Activated CD8-positive, alpha-beta T cell treated with anti-CD3 and anti-CD28 coated beads, Interleukin-2, amount 10 ng/mL, durations not matched to agents 7 days and 5 days (primary cell): ENCODE results near the gene CDHR3. TPM values are rescaled to one million over a fixed set of nuclear protein-coding genes. Genes with fewer than 3 reads are reported as not detected.

ENCODE experiments used
- ATAC-seq: fragments of 150-1000 bp; cut with Tn5 transposase; one replicate; pipeline ENCODE4 v1.10.0; 2021; ENCODE audit warnings: moderate library complexity
- CTCF ChIA-PET: fragments of 350-600 bp; sonication (Branson Sonifier 250); formaldehyde crosslinking; loops from one replicate; lab custom pipeline; 2021; ENCODE audit warnings: antibody characterized with exemption; lab: Charles Lee
- POLR2A ChIA-PET: fragments of 350-600 bp; sonication (Branson Sonifier 250); formaldehyde crosslinking; loops from one replicate; lab custom pipeline; 2021; ENCODE audit warnings: antibody characterized with exemption; lab: Charles Lee
- DNase-seq: peaks from one replicate; pipeline ENCODE4 v3.0.0-alpha.2; 2020
- H3K27ac Mint-ChIP-seq: one replicate; pipeline ENCODE4 v1.8.0; 2021; ENCODE audit warnings: mild to moderate bottlenecking, mixed read lengths
- H3K27me3 Mint-ChIP-seq: one replicate; pipeline ENCODE4 v1.8.0; 2021; ENCODE audit warnings: low read depth, mixed read lengths
- H3K36me3 Mint-ChIP-seq: one replicate; pipeline ENCODE4 v1.8.0; 2021; ENCODE audit warnings: low read depth, mixed read lengths
- H3K4me1 Mint-ChIP-seq: one replicate; pipeline ENCODE4 v1.8.0; 2021; ENCODE audit warnings: low read depth, mixed read lengths
- H3K4me3 Mint-ChIP-seq: one replicate; pipeline ENCODE4 v1.8.0; 2021; ENCODE audit warnings: mild to moderate bottlenecking, mixed read lengths
- H3K9me3 Mint-ChIP-seq: one replicate; pipeline ENCODE4 v1.8.0; 2022; ENCODE audit warnings: mixed read lengths; ENCODE audit not compliant: insufficient read depth
- total RNA-seq, 2 experiments: library from RNA; stranded (reverse); gene quantifications; one replicate each; pipeline ENCODE4 v1.2.3, GENCODE V29; 2021

CDHR3 gene
- total RNA-seq, 2 experiments from 2014 or later: 0.31 to 0.92 TPM

DNA sequence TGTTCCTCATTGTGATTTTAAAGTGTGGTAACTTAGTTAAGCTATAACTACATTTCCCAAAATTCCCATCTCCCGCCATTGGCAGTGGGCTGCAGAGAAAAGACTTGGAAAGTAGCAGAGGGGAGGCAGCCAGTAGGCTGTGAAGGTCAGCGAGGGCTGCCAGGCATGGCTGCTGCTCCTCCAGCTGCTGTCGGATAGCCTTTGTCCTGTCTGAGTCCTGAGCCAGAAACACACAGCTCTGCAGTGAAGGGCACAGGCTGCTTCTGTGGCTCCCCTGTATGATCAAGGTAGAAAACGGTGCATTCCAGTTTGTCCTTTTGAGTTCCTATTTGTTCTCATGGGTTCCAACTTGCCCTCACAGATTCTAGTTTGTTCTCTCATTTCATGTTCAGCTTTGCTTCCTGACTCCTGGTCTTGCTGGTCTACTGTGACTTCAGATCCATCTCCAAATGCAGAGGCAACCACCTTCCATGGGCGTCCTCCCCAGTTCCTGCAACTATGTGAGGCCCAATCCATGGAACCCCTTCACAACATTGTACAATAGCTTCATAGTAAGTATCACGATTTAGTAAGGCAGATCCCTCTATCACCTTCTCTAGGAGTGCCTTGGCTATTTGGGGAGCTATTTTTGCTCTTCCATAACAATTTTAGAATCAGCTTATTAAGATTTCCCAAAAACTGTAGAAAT lies 117.4 kb downstream of the CDHR3 start:
- H3K4me1 Mint-ChIP-seq: peaks cover 35% of the 10 kb centered on the region
- H3K4me3 Mint-ChIP-seq: no peak overlapping the region
- ATAC-seq (no peak), DNase-seq (no peak)
- ChIA-PET POLR2A (interaction anchor here (0.6 to 1.7 kb wide), 3 partner anchors 9 to 74 kb away, joined by 4 to 11 read pairs (median 5); partner anchors contain the start of gene SYPL1), CTCF (interaction anchor here (1.0 to 2.4 kb wide), 5 partner anchors 9 to 87 kb away, joined by 4 to 6 read pairs (median 5); no protein-coding TSS in a partner anchor)
- no peaks in the 10 kb centered on the region for H3K27me3 Mint-ChIP-seq
- H3K27ac Mint-ChIP-seq: no peak overlapping the region
- no peaks in the 10 kb centered on the region for H3K9me3 Mint-ChIP-seq
- H3K36me3 Mint-ChIP-seq: peaks cover 4% of the 10 kb centered on the region

DNA sequence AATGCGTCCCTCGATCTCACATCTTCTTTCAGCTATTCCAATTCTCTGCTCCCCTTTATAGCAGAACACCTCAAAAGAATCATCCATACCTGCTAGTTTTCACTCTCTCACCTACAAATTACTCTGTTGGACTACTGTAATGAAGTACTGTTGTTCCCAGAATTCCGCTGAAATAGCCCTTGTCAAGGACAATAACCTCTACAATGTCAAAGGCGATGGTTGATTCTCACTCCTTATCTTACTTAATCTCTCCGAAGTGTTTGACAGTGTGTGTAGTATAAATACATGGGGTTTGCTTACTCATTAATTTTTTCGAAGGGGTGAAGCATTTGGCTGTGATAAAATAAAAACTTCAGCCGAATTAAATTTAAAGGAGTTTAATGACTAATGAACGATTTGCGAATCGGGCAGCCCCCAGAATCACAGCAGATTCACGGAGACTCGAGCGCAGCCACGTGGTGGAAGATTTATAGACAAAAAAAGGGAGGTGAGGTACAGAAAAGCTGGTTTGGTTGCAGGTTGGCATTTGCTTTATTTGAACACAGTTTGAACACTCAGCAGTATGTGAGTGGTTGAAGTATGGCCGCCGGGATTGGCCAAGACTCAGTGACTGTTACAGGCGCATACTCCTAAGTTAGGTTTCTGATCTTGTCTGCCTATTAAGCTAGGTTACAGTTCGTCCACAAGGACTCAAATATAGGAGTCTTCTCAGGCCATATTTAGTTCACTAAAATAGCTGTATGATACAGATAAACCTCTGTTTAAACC lies 119.2 kb downstream of the CDHR3 start:
- peaks cover 15% of the 10 kb centered on the region for H3K36me3 Mint-ChIP-seq
- no peaks in the 10 kb centered on the region for H3K9me3 Mint-ChIP-seq
- peaks cover 21% of the 10 kb centered on the region for H3K4me1 Mint-ChIP-seq
- CTCF ChIA-PET: interaction anchor here (1.9 to 2.6 kb wide), 2 partner anchors 9 to 11 kb away, joined by 6 to 13 read pairs; no protein-coding TSS in a partner anchor
- DNase-seq: no peak
- no peaks in the 10 kb centered on the region for H3K27me3 Mint-ChIP-seq
- POLR2A ChIA-PET: interaction anchor here (1.6 kb wide), 1 partner anchor 26 kb away, joined by 5 read pairs; no protein-coding TSS in a partner anchor
- H3K27ac Mint-ChIP-seq: no peak overlapping the region
- no peak overlapping the region for H3K4me3 Mint-ChIP-seq
- ATAC-seq: no peak

Other genes with a start within 250 kb of the CDHR3 start
- gene ATXN7L1, start 86.7 kb upstream of the CDHR3 start, total RNA-seq: 1 to 10 TPM; 3.5 to 5.0 TPM
- 10 to 100 TPM; 51.3 to 52.4 TPM for gene SYPL1, start 149.0 kb downstream of the CDHR3 start, total RNA-seq